NCI-H510A treated with DMSO at 0.1 percent for 48 hours (cell line): Measurements from ENCODE around the gene LRRC75B.
"Not testable (repeated sequence)": the region's sequence is repeated elsewhere in the genome, so short reads cannot be mapped to it uniquely, and the experiment has no call there.

ENCODE experiments used
- DNase-seq: peaks from one replicate; lab custom pipeline; 2025; lab: John Stamatoyannopoulos, UW

LRRC75B gene

GRCh38 chr22:24553597-24554312, 39.1 kb downstream of the LRRC75B start:
- no peak for DNase-seq

- not testable (repeated sequence) for DNase-seq
Observed at GRCh38 chr22:24552503-24553286, 40.2 kb downstream of the LRRC75B start.

GRCh38 chr22:24550902-24551435, 41.9 kb downstream of the LRRC75B start:
- no peak for DNase-seq

- no peak for DNase-seq
Observed at GRCh38 chr22:24550028-24550901, 42.6 kb downstream of the LRRC75B start.

- no peak for DNase-seq
Observed at GRCh38 chr22:24548812-24549211, 44.1 kb downstream of the LRRC75B start.

GRCh38 chr22:24543679-24544243, 49.1 kb downstream of the LRRC75B start:
- DNase-seq: no peak

GRCh38 chr22:24543185-24543601, 49.7 kb downstream of the LRRC75B start:
- no peak for DNase-seq

- DNase-seq: no peak
Observed at GRCh38 chr22:24542641-24543040, 50.2 kb downstream of the LRRC75B start.

GRCh38 chr22:24541681-24542515, 51.0 kb downstream of the LRRC75B start:
- no peak for DNase-seq

GRCh38 chr22:24540470-24540869, 52.4 kb downstream of the LRRC75B start:
- DNase-seq: no peak

- no peak for DNase-seq
Observed at GRCh38 chr22:24536089-24536488, 56.8 kb downstream of the LRRC75B start.
